ENCODE measurements around the gene SPRYD7.
"Not testable (repeated sequence)": the region's sequence is repeated elsewhere in the genome, so short reads cannot be mapped to it uniquely, and the experiment has no call there.

SPRYD7 gene, protein sequence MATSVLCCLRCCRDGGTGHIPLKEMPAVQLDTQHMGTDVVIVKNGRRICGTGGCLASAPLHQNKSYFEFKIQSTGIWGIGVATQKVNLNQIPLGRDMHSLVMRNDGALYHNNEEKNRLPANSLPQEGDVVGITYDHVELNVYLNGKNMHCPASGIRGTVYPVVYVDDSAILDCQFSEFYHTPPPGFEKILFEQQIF

DNA sequence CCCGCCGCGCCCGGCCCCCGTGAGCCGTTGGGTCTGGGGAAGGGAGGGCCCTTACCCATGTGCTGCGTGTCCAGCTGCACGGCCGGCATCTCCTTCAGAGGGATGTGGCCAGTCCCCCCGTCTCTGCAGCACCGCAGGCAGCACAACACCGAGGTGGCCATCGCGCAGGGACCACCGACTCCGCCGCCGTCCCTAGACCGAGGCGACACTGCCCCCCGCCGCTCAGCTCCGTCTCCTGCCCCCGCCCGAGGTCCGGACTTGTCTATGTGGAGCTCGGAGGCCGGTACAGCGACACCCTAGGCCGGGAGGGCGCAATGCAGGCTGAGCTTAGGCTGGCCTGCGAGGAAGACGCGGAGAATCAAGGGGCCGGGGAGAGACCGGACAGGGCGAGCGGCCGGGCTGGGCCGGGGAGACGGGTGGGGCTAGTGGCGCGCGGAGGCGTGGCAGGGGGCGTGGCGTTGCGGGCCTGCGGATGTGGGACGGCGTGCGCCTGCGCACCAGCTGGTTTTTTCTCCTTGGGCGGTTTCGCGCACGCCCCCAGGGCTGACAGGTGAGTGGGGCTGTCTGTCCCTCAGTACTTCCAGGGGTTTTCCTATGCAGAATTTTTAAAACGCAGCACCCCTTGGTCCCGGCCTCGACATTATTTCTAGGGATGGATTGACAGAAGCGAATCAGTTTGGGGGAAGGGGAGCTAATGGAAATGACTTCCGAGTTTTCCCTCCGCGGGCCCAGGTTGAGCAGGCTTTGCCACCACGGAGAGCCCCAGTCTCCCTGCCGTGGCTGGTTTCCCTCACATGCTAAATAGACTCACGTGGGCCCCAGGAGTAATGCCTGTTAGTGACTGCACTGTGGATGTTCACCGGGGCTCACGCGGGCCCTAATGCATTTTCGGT, at the start of gene SPRYD7:
SPRYD7 (minus strand) TSS at position 266 of the 893 bp plus-strand sequence; CDS start at position 161, 105 bp downstream.
- peak; percentile 85 to 92 (median 88) for DNase-seq (ENCODE audit: low read depth in 3 of 3)

DNA sequence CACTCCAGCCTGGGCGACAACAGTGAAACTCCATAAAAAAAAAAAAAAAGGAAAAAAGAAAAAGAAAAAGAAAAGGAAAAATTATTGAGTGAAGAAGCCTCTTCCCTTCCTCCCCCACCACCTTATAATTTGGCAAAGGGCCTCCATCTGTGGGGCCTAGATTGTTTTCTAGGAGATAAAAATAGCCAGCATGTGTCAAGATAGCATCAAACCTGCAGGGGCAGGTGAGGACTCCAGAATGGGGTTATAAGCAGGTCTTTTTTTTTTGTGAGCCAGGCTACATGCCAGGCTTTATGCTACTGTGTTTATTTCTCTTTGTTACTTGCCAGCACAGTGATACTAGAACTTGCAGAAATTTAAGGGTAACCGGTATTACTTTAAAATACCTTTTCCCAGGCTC, 49.0 kb upstream of the SPRYD7 start:
- no peak for DNase-seq (ENCODE audit: low read depth in 3 of 3)

- no peak for DNase-seq (ENCODE audit: low read depth in 3 of 3)
Measured at GRCh38 chr13:49980266-49980665, 44.1 kb upstream of the SPRYD7 start.

DNA sequence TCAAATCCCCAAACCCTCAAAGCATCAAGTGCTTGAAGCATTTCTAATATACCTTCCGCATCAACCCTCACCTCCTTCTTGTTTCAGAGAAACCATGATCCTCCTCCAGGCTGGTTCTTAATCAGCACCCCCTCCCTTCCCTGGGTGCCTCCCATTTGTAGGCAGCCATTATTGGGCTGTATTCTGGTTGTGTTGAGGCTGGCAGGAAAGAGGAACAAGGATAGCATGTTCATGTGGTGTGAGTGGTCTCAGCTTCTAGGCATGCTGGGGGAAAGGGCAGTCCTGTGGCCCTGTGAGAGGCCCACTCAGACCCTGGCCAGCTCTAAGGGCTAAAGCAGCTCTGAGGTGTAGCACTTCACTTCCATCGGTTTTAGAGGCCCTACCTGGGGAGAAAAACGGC, 41.9 kb upstream of the SPRYD7 start:
- no peak for DNase-seq (ENCODE audit: low read depth in 3 of 3)

DNA sequence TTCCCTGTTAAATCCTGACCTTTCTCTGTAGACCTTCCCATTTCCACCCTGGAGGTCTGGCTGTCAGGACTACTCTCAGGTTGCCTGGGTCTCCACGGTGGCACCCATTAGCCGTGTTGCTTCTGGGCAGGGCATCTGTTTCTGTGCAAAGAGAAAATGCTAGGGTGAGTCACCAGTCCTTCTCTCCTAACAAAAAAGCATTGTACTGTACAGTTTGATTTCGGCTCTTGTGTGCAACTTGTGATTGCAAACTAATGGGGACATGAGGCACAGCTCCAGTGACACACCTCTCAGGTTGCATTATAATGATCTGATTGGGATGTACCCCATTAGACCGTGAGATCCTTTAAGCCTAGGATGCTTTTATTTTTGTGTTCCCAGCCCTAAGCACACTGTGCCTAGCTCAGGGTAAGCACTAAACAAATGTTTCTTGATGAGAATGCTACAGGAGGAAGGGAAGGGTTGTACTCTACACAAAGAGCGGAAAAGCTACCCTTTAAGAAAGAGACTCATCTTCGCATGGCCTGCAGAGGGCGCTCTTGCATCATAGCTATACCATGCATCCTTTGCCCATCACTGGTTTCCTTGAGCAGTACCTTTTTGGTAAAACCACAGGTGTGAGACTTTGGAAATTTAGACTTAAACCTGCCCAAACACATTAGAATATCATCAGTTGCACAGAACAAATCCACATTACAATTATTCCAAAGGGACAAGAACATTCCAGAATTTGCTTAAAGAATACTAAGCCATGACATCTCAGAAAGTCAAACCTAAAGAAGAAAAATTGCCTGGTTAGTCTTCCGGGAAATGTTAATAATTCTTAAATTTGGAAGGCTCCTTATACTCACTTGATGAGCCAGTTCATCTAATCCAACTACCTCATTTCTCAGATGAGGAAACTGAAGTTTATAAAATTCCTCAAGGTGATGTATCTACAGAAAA, 40.4 kb upstream of the SPRYD7 start:
- peak; percentile 49 to 61 (median 60) for DNase-seq (ENCODE audit: low read depth in 3 of 3)

DNA sequence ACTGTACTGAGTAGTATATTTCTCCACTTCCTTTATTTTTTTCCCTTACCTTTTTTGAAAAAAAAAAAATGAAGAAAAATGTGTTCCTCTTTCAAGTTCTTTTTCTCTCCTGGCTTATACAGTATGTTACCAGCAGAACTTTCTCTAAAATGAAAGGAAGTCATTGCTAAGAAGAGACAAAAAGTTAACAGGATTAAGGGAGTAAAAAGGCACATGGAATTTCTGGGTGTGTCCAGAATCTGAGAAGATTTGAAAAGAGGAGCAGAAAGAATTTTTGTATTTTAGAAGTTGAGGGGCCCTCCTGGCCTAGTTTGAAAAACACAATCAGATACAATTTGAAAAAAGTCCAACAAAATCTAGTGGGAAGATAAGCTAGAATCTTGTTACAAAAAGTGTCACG, 39.7 kb upstream of the SPRYD7 start:
- DNase-seq (ENCODE audit: low read depth in 3 of 3) = no peak

DNA sequence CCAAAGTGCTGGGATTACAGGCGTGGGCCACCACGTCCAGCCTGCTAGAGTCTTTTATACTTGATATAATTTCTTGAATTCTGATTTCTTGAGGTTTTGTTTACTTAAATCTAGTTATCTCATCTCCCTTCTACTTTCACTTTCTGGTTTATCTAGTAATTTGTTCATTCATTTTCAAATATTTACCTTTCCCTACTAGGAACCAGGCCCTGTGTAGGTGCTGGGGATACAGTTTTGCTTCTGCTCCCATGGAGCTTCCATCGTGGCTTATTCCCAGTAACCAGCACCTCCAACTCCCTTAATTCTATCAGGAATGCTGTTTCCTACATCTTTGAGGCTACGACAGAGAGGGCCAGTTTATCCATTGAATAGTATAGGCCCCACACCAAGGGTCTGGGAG, 36.6 kb upstream of the SPRYD7 start:
- DNase-seq (ENCODE audit: low read depth in 3 of 3) = no peak

DNA sequence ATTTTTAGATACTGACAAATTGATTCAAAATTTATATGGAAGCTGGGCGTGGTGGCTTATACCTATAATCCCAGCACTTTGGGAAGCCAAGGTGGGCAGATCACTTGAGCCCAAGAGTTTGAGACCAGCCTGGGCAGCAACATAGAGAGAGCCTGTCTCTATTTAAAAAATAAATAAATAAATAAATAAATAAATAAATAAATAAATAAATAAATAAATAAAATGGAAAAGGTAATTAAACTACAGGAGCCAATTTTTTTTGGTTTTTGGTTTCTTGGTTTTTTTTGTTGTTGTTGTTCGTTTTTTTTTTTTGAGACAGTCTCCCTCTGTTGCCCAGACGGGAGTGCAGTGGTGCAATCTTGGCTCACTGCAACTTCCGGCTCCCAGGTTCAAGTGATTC, 31.3 kb upstream of the SPRYD7 start:
- DNase-seq (ENCODE audit: low read depth in 3 of 3) = no peak

DNA sequence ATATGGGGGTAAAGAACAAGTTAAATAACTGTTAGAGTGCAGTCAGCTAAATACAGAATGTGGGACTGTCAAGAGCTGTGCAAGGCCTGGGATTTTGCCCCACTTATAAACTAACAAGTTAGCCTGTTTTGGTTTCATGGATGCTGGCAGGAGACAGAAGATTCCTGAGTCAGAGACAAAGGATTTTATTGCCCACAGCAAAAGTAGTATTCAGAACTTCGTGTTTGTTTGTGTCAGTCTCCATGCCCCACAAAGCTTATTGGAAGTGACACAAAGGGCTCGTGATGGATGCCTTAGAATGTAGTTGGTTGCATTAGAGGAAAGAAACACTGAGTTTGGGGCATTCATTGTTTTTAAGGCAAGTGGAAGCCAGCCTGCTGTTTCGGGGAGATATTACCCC, 22.2 kb upstream of the SPRYD7 start:
- DNase-seq (ENCODE audit: low read depth in 3 of 3) = no peak

DNA sequence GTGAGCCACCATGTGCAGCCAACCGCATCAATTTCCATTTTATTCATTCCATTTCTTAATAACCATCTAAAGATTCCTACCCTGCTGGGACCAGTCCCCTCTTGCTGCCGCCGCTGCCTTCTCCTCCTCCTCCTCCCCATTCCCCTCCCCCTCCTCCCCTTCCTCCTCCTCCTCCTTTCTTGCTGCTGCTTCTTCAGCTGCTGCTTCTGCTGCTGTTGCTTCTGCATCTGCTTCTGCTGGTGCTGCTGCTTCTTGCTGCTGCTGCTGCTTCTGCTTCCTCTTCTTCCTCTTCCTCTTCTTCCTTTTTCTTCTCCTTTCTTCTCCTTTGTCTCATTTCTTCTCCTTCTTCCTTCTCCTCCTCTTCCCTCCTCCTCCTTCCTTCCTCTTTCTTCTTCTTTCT, 20.0 kb upstream of the SPRYD7 start:
- no peak for DNase-seq (ENCODE audit: low read depth in 3 of 3)

DNA sequence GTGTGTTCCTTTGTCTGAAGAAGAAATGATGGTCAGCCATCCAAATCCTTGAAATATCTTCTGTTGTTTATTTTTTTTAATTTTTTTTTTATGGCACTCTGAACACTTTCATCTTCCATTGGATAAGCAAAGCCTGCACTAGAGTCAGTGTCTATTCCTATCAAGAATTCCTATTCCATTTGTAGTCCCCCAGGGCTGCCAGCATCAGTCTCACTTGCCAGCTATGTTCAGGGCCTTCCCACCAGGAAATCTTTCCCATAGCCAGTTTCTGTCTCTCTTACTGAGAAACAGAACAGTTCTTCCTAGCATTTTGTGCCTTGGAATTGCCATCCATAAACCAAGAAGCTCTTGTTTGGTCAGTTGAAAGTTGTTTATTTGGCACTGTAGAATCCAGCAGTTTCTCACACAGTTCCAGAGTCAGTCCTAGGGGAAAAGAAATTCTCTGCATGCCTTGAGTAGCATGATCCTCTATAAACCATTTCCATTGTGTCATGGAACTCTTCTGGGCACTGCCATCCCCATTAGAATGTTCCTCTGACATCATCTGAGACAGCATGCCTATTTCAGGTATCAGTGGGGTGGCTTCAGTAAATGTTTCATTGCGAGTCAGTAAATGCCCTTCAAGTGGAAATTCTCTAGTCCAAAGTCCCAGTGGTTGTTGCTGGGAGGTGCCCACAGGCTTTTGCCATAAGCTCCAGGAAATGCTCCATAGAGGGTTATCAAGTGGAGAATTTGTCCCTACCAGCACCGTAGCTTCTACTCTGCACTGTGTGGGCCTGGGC, 18.7 kb upstream of the SPRYD7 start:
- DNase-seq (ENCODE audit: low read depth in 3 of 3) = no peak

- no peak for DNase-seq (ENCODE audit: low read depth in 3 of 3)
Measured at GRCh38 chr13:49953560-49953959, 17.4 kb upstream of the SPRYD7 start.

DNA sequence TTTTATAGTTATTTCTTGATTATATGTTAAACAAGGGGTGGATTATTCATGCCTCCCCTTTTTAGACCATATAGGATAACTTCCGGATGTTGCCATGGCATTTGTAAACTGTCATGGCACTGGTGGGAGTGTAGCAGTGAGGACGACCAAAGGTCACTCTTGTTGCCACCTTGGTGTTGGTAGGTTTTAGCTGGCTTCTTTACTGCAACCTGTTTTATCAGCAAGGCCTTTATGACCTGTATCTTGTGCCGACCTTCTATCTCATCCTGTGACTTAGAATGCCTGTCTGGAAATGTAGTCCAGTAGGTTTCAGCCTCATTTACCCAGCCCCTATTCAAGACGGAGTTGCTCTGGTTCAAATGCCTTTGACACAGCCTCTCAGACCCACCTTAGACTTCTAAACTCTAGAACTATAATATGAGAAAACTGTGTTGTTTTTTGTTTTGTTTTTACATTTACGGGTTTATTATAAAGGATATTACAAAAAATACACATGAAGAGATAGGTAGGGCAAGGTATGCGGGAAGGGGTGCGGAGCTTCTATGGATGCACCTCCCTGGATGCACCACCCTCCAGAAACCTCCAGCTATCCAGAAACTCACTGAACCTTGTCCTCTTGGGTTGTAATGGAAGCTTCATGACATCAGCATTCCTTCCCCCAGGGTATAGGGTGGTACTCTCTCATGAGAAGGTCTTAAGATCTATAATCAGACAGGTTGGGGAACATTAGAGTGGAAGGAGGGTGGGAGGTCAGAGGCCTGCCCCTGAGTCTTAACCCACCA, 15.8 kb upstream of the SPRYD7 start:
- no peak for DNase-seq (ENCODE audit: low read depth in 3 of 3)

DNA sequence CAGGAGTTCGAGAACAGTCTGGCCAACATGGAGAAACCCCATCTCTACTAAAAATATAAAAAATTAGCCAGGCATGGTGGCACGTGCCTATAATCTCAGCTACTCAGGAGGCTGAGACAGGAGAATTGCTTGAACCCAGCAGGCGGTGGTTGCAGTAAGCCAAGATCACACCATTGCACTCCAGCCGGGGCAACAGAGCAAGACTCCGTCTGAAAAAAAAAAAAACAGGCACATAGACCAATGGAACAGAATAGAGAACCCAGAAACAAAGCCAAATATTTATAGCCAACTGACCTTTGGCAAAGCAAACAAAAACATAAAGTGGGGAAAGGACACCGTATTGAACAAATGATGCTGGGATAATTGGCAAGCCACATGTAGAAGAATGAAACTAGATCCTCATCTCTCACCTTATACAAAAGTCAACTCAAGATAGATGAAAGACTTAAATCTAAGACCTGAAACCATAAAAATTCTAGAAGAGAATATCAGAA, 12.7 kb upstream of the SPRYD7 start:
- DNase-seq (ENCODE audit: low read depth in 3 of 3) = not testable (repeated sequence)

GRCh38 chr13:49939321-49939720, 3.2 kb upstream of the SPRYD7 start:
- DNase-seq (ENCODE audit: low read depth in 3 of 3) = no peak

- DNase-seq (ENCODE audit: low read depth in 3 of 3) = no peak
Measured at GRCh38 chr13:49938921-49939320, 2.8 kb upstream of the SPRYD7 start.

DNA sequence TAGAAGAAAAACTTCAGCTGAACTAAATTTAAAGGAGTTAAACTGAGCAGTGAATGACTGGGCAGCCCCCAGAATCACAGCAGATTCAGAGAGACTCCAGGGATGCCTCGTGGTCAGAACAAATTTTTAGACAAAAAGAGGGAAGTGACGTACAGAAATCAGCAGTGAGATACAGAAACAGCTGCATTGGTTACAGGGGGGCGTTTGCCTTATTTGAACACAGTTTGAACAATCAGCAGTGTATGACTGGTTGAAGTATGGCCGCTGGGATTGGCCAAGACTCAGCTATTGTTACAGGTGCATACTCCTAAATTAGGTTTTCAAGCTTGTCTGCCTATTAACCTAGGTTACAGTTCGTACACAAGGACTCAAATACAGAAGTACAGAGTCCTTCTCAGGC, 2.2 kb upstream of the SPRYD7 start:
- DNase-seq (ENCODE audit: low read depth in 3 of 3) = no peak

DNA sequence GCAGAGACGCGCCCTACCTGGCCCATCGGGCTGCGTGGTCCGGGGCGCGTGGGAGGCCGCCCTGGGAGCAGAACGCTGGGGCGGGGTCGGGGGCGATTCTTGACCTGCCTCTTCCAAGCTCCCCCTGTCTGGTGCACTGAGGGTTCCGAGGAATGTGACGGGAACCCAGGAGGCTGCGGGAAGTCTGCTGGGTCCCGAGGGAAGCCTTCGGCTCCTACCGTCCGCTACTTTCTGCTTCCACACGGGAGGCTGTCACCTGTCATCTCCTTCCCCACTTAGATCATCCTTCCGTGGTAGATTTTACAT, 781 bp upstream of the SPRYD7 start:
- DNase-seq (ENCODE audit: low read depth in 3 of 3) = peak in 1 of 3 experiments; percentile 9

DNA sequence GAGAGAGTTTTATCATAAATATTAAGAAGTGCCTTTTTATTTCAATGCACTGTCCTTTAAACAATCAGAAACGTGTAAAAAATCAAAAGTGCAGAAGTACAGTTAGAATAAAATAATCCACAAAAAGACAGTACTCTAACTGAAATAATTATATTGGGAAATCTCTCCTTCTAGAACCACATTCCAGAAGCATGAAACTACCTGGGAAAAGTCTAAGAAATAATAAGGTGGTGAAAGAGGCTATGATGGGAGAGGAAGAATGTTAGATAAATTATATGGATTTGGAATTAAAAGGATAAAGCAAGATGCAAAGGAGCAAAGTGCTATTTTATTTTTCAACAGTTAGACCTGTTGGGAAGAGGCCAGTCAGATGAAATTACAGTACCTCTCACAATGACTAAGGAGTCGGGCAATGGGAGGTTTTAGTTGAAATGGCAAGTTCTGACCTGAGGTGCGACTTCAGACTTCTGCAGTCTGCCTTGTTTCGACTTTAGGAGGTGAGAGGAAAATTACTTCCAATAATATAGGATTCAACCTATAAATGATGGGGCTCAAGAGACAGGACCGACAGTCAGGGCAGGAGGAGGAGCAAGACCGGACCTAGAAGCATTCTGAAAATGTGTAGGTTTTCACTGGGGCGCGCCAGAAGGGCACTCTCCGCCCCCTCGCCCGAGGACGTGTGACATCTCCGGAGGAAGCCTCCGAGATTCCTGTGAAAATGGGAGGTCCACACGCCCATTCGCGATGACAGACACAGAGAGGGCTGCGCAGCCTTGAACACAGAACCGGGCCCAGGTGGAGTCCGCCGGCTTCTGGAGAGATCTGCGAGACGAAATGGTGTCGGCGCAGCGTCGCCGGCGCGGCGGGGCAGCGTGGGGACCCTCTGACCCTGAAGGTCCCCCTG, 717 bp downstream of the SPRYD7 start:
- peak in 1 of 3 experiments; percentile 7 for DNase-seq (ENCODE audit: low read depth in 3 of 3)

Measured in stimulated activated CD4-positive, alpha-beta T cell treated with anti-CD3 and anti-CD28 coated beads, TNF-alpha, amount 100 ng/mL, for 4 hours (primary cell).